ENCODE results near the gene CFTR.

DNA sequence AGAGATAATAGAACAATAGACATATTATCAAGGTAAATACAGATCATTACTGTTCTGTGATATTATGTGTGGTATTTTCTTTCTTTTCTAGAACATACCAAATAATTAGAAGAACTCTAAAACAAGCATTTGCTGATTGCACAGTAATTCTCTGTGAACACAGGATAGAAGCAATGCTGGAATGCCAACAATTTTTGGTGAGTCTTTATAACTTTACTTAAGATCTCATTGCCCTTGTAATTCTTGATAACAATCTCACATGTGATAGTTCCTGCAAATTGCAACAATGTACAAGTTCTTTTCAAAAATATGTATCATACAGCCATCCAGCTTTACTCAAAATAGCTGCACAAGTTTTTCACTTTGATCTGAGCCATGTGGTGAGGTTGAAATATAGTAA lies 185.5 kb downstream of the CFTR start:
- TF ChIP-seq, protein P1, sequence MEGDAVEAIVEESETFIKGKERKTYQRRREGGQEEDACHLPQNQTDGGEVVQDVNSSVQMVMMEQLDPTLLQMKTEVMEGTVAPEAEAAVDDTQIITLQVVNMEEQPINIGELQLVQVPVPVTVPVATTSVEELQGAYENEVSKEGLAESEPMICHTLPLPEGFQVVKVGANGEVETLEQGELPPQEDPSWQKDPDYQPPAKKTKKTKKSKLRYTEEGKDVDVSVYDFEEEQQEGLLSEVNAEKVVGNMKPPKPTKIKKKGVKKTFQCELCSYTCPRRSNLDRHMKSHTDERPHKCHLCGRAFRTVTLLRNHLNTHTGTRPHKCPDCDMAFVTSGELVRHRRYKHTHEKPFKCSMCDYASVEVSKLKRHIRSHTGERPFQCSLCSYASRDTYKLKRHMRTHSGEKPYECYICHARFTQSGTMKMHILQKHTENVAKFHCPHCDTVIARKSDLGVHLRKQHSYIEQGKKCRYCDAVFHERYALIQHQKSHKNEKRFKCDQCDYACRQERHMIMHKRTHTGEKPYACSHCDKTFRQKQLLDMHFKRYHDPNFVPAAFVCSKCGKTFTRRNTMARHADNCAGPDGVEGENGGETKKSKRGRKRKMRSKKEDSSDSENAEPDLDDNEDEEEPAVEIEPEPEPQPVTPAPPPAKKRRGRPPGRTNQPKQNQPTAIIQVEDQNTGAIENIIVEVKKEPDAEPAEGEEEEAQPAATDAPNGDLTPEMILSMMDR (IDR thresholded peaks at IDR 0.05) = no peak
- TF ChIP-seq POLR2A (IDR thresholded peaks at IDR 0.05; ENCODE audit: low read depth) = no peak

All from esophagus muscularis mucosa (tissue), 3 donors.